Measurements from ENCODE around the gene DHX15. TPM values are rescaled to one million over a fixed set of nuclear protein-coding genes. Genes with fewer than 3 reads are reported as not detected.

Gene DHX15
- total RNA-seq, 1 experiment from 2014 or later = 287 TPM

GRCh38 chr4:24521544-24521943, 62.8 kb downstream of the DHX15 start:
- peaks cover 3% of the 10 kb centered on the region for H3K79me1 ChIP-seq (ENCODE audit: insufficient read depth, low read depth, low read length, poor library complexity, severe bottlenecking)
- Mint-ChIP-seq H3K27ac (peak overlapping the region in 1 of 3 experiments; percentile 50; a peak in 2 of 7 replicates), H3K9me3 (no peaks in the 10 kb centered on the region), H3K4me1 (peaks cover 26 to 30% of the 10 kb centered on the region in 2 experiments), H3K4me3 (no peak overlapping the region), H3K36me3 (ENCODE audit: insufficient read depth in 1 of 3, low read depth in 3 of 3) (peaks cover 18 to 66% (median 50%) of the 10 kb centered on the region in 3 experiments), H3K27me3 (ENCODE audit: low read depth) (no peaks in the 10 kb centered on the region)
- no peak overlapping the region for H3K18ac ChIP-seq (ENCODE audit: insufficient read length, low read depth, low read length)
- no peak overlapping the region for H4K5ac ChIP-seq (ENCODE audit: insufficient read length, low read depth, low read length)
- H4K91ac ChIP-seq (ENCODE audit: insufficient read length, low read depth, low read length) = no peak overlapping the region
- DNase-seq = no peak
- TF ChIP-seq CTCF (conservative IDR thresholded peaks at IDR 0.05) = no peak
- H2BK12ac ChIP-seq (ENCODE audit: insufficient read length, low read depth, low read length) = no peak overlapping the region
- no peak overlapping the region for H3K23ac ChIP-seq (ENCODE audit: insufficient read length, low read depth, low read length)
- H2BK20ac ChIP-seq (ENCODE audit: low read depth, low read length, poor library complexity, severe bottlenecking) = no peak overlapping the region
- no peak overlapping the region for H2AFZ ChIP-seq (ENCODE audit: low read length)
- H2BK120ac ChIP-seq (ENCODE audit: low read depth, low read length, poor library complexity, severe bottlenecking) = no peak overlapping the region
- H3K9me3 ChIP-seq (ENCODE audit: control insufficient read depth, low read depth, low read length) = no peaks in the 10 kb centered on the region
- H3K4me1 ChIP-seq (ENCODE audit: insufficient read depth, low read length) = no peaks in the 10 kb centered on the region
- H2AK5ac ChIP-seq (ENCODE audit: insufficient read length, low read length) = no peak overlapping the region
- no peak overlapping the region for H3K56ac ChIP-seq (ENCODE audit: insufficient read length, low read depth, low read length)
- H2BK15ac ChIP-seq (ENCODE audit: low read depth, low read length) = no peak overlapping the region
- no peak overlapping the region for H3T11ph ChIP-seq (ENCODE audit: low read length)
- no peak overlapping the region for H3K9ac ChIP-seq (ENCODE audit: extremely low read depth, insufficient read length, low read length)
- no peak overlapping the region for H3K27ac ChIP-seq (ENCODE audit: insufficient read length, low read depth, low read length)
- H3K27me3 ChIP-seq (ENCODE audit: insufficient read depth, low read length) = no peaks in the 10 kb centered on the region
- no peaks in the 10 kb centered on the region; the same call in 1 of the 2 replicates for H3K79me2 ChIP-seq (ENCODE audit: insufficient read depth, low read length)
- no peak overlapping the region for H3K14ac ChIP-seq (ENCODE audit: insufficient read depth, low read length)
- H3K4me2 ChIP-seq (ENCODE audit: insufficient read depth, insufficient read length, low read length) = no peak overlapping the region
- H3K4ac ChIP-seq (ENCODE audit: low read depth, low read length) = no peak overlapping the region
- H4K20me1 ChIP-seq (ENCODE audit: control insufficient read depth, insufficient read depth, insufficient read length) = no peaks in the 10 kb centered on the region
- H4K8ac ChIP-seq (replicated peaks; ENCODE audit: insufficient read length, low read depth, low read length) = no peak overlapping the region
- no CpG with 5 or more reads among the region's 2 CpGs for WGBS (ENCODE audit: extremely low coverage, insufficient read length, low lambda C conversion rate)
- no peak overlapping the region for H2BK5ac ChIP-seq (ENCODE audit: insufficient read length, low read length)
- no peaks in the 10 kb centered on the region for H3K23me2 ChIP-seq (ENCODE audit: insufficient read length, low read depth, low read length, poor library complexity, severe bottlenecking)
